ENCODE data around the gene KCNB1. TPM values are rescaled to one million over a fixed set of nuclear protein-coding genes. Genes with fewer than 3 reads are reported as not detected.

The KCNB1 gene
- total RNA-seq, 4 donors from 2014 or later = 0.29 to 32.5 (median 7.0) TPM

DNA sequence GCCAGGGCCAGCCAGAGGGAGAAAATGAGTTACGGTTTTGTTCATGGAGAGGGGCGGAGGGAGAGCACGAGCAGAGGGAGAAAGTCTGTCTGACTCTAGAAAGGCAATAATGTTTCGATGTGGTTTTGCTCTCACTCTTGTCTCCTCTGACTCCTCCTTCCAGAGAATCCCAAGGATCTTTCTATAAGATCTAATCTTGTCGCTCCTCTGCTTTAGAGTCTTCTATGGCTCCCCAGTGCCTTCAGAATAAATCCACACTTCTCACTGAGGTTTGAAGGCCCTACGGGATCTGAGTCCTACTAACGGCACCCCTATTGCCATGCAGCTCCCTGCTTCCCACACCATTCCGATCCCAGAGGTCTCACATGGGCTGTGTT, 66.8 kb downstream of the KCNB1 start:
- Histone ChIP-seq H3K4me1 (peaks cover 5 to 7% of the 10 kb centered on the region in 2 donors), H3K9me3 (no peaks in the 10 kb centered on the region), H3K4me3 (no peak overlapping the region), H3K27ac (peak overlapping the region; percentile 84 to 85), H3K27me3 (no peaks in the 10 kb centered on the region), H3K36me3 (no peaks in the 10 kb centered on the region)
- DNase-seq = no peak
- no peak for TF ChIP-seq POLR2A (IDR thresholded peaks at IDR 0.05)
- TF ChIP-seq, protein P1, sequence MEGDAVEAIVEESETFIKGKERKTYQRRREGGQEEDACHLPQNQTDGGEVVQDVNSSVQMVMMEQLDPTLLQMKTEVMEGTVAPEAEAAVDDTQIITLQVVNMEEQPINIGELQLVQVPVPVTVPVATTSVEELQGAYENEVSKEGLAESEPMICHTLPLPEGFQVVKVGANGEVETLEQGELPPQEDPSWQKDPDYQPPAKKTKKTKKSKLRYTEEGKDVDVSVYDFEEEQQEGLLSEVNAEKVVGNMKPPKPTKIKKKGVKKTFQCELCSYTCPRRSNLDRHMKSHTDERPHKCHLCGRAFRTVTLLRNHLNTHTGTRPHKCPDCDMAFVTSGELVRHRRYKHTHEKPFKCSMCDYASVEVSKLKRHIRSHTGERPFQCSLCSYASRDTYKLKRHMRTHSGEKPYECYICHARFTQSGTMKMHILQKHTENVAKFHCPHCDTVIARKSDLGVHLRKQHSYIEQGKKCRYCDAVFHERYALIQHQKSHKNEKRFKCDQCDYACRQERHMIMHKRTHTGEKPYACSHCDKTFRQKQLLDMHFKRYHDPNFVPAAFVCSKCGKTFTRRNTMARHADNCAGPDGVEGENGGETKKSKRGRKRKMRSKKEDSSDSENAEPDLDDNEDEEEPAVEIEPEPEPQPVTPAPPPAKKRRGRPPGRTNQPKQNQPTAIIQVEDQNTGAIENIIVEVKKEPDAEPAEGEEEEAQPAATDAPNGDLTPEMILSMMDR (IDR thresholded peaks at IDR 0.05) = no peak
- intact Hi-C loops (cut with DNase I; ENCODE audit: low total_unique reads) = no loop called here

- Histone ChIP-seq H3K27ac (peak overlapping the region; percentile 84 to 85), H3K4me3 (no peak overlapping the region), H3K27me3 (no peaks in the 10 kb centered on the region), H3K9me3 (no peaks in the 10 kb centered on the region), H3K4me1 (peaks cover 5 to 7% of the 10 kb centered on the region in 2 donors), H3K36me3 (no peaks in the 10 kb centered on the region)
- DNase-seq = peak; percentile 46 to 57
- TF ChIP-seq POLR2A (IDR thresholded peaks at IDR 0.05) = no peak
- TF ChIP-seq, protein P1 (IDR thresholded peaks at IDR 0.05) = no peak
- intact Hi-C loops (cut with DNase I; ENCODE audit: low total_unique reads) = no loop called here
These were observed 67.3 kb downstream of the KCNB1 start for GRCh38 chr20:49415005-49415667.

DNA sequence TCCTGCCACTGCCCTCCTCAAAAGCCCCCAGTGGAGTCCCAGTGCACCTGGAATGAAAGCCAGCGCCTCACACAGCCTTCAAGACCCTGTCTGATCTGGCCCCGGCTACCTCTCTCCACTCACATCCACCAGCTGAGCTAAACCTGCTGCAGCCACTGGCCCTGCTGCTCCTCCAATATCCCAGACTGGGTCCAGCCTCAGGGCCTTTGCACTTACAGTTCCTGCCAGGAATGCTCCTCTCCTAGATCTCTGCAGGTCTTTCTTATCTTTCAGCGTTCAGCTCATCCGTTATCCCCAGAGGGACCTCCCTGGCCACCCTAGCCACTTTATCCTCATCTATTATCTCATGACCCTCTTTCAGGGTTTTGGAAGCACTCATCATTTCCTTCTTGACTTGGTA, 68.8 kb downstream of the KCNB1 start:
- Histone ChIP-seq H3K4me1 (peaks cover 0 to 7% of the 10 kb centered on the region in 2 donors), H3K27me3 (no peaks in the 10 kb centered on the region), H3K36me3 (no peaks in the 10 kb centered on the region), H3K27ac (peak overlapping the region; percentile 84 to 85), H3K9me3 (no peaks in the 10 kb centered on the region), H3K4me3 (no peak overlapping the region)
- no peak for TF ChIP-seq POLR2A (IDR thresholded peaks at IDR 0.05)
- TF ChIP-seq, protein P1 (IDR thresholded peaks at IDR 0.05) = no peak
- DNase-seq = no peak
- intact Hi-C loops (cut with DNase I; ENCODE audit: low total_unique reads) = no loop called here

- intact Hi-C loops (cut with DNase I; ENCODE audit: low total_unique reads) = no loop called here
- Histone ChIP-seq H3K27ac (peak overlapping the region; percentile 84 to 85), H3K4me3 (no peak overlapping the region), H3K4me1 (peaks cover 0 to 7% of the 10 kb centered on the region in 2 donors), H3K27me3 (no peaks in the 10 kb centered on the region), H3K9me3 (no peaks in the 10 kb centered on the region), H3K36me3 (no peaks in the 10 kb centered on the region)
- TF ChIP-seq, protein P1 (IDR thresholded peaks at IDR 0.05) = no peak
- TF ChIP-seq POLR2A (IDR thresholded peaks at IDR 0.05) = no peak
- DNase-seq = no peak
These were observed 69.5 kb downstream of the KCNB1 start for GRCh38 chr20:49412953-49413352.

GRCh38 chr20:49412254-49412653, 70.2 kb downstream of the KCNB1 start:
- Histone ChIP-seq H3K4me3 (no peak overlapping the region), H3K36me3 (no peaks in the 10 kb centered on the region), H3K4me1 (peaks cover 0 to 7% of the 10 kb centered on the region in 2 donors), H3K27ac (peak overlapping the region; percentile 84 to 85), H3K27me3 (no peaks in the 10 kb centered on the region), H3K9me3 (no peaks in the 10 kb centered on the region)
- TF ChIP-seq, protein P1 (IDR thresholded peaks at IDR 0.05) = no peak
- no peak for TF ChIP-seq POLR2A (IDR thresholded peaks at IDR 0.05)
- no peak for DNase-seq
- intact Hi-C loops (cut with DNase I; ENCODE audit: low total_unique reads) = no loop called here

Measured in uterus (tissue), 4 donors.